AG09319 (cell line): Measurements from ENCODE around the gene STAT4.

Source experiments
- DNase-seq: peaks from one replicate; pipeline ENCODE4 v3.0.0-alpha.2; 2010; ENCODE audit warnings: low read depth; ENCODE audit errors: extremely low read depth
- CTCF ChIP-seq: IDR thresholded peaks from 2 replicates; pipeline ENCODE4 v1.5.1; 2011; ENCODE audit warnings: low read depth, mild to moderate bottlenecking, inconsistent platforms, low read length, moderate library complexity

STAT4 gene

GRCh38 chr2:191086706-191087105 lies 64.1 kb downstream of the STAT4 start:
- no peak for TF ChIP-seq CTCF
- no peak for DNase-seq

- no peak for TF ChIP-seq CTCF
These were observed 67.3 kb downstream of the STAT4 start for GRCh38 chr2:191083540-191083939.

GRCh38 chr2:191082321-191082720 lies 68.5 kb downstream of the STAT4 start:
- no peak for DNase-seq
- no peak for TF ChIP-seq CTCF

More at GRCh38 chr2:191083540-191083939, 67.3 kb downstream of the STAT4 start:
- no peak for DNase-seq

- DNase-seq = no peak
- no peak for TF ChIP-seq CTCF
These were observed 69.2 kb downstream of the STAT4 start for GRCh38 chr2:191081411-191082155.

DNA sequence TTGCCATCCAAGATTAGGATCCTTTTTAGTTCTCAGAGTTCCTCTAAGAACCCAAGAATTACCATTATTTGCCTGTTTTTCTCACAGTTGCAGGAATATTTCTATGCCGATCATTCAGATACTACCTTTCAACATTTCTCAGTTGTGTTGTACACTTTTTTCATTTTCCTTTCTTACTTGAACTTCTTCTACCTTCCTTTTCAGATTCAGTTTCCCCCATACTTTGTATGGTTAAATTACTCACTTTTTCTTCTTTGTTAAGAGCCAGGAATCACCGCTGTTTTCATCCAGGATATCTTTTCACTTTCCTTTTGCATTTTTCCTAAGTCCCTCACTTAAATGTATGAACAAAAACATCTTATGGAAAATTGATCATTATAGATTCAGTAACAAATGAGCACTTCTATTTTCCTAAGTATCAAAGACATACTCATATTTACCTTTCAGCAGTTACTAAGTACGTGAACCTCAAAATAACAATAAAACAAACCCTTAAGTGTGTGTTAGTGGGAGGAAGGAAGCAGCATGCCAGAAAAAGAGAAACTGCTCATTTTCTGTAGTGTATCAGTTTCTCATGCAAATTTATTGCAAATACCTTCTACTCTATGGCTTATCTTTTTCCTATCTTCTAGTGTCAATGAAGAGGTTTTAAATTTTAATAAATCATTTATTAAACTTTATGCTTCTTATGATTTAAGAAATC lies 72.5 kb downstream of the STAT4 start:
- TF ChIP-seq CTCF = no peak
- no peak for DNase-seq

DNA sequence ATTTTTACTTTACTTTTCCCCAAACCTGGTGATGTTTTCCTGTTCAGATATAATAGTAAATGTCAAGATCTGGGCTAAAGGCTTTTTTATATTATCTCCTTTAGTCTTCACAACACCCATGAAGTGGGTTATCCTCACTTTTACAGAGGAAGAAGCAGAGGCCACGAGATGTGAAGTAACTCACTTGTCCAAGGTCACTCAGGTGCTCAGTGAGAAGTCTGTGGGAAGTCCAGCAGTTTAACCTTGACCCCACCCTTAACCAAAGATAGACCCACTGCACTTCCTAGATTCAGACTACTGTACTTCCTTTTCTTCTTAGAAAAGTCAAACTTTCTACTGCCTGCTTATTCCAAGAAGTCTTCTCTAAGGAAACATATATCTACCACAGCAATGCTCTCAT lies 80.5 kb downstream of the STAT4 start:
- TF ChIP-seq CTCF = no peak

GRCh38 chr2:191069606-191070005 lies 81.2 kb downstream of the STAT4 start:
- TF ChIP-seq CTCF = no peak
- no peak for DNase-seq

More for the DNA sequence above, 80.5 kb downstream of the STAT4 start:
- DNase-seq = no peak
